ENCODE data around the gene ARHGAP24. TPM values are rescaled to one million over a fixed set of nuclear protein-coding genes. Genes with fewer than 3 reads are reported as not detected.

The ARHGAP24 gene
- total and polyA plus RNA-seq, 2 donors from 2014 or later, result 78.1 to 94.7 TPM

DNA sequence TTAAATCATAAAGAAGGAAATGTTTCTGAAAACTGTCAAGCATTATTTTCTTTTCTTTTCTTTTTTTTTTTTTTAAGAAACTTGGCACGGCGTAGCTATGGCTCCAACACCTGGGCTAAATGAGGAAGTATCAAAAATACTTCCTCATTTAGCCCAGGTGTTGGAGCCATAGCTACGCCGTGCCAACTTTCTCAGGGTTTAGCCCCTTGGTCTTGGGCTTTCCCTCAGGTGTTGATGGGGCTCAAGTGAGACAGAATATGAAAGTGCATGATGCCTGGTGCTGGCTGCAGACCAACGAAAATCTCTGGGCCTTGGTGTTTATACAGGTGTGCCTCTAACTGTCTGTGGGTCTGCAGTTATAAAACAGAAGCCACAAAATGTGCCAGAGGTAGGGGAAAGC lies 132.7 kb downstream of the ARHGAP24 start:
- H3K9ac ChIP-seq (ENCODE audit: low read length in 3 of 3), result no peak overlapping the region
- no peak overlapping the region for H3K27ac ChIP-seq (ENCODE audit: low read depth in 2 of 2, low read length in 2 of 2)
- H3K36me3 ChIP-seq (ENCODE audit: control insufficient read depth in 2 of 3, insufficient read depth in 3 of 3, low read length in 3 of 3), result no peaks in the 10 kb centered on the region
- H3K9me3 ChIP-seq (ENCODE audit: control insufficient read depth in 2 of 3, insufficient read depth in 1 of 3, low read length in 3 of 3), result no peaks in the 10 kb centered on the region
- H3K4me1 ChIP-seq (ENCODE audit: control insufficient read depth in 2 of 3, insufficient read depth in 2 of 3, low read depth in 1 of 3, low read length in 3 of 3), result no peaks in the 10 kb centered on the region
- no peak overlapping the region for H3K4me3 ChIP-seq (ENCODE audit: low read length in 3 of 3)
- no peak for FAIRE-seq
- DNase-seq, result no peak
- TF ChIP-seq, protein P1, sequence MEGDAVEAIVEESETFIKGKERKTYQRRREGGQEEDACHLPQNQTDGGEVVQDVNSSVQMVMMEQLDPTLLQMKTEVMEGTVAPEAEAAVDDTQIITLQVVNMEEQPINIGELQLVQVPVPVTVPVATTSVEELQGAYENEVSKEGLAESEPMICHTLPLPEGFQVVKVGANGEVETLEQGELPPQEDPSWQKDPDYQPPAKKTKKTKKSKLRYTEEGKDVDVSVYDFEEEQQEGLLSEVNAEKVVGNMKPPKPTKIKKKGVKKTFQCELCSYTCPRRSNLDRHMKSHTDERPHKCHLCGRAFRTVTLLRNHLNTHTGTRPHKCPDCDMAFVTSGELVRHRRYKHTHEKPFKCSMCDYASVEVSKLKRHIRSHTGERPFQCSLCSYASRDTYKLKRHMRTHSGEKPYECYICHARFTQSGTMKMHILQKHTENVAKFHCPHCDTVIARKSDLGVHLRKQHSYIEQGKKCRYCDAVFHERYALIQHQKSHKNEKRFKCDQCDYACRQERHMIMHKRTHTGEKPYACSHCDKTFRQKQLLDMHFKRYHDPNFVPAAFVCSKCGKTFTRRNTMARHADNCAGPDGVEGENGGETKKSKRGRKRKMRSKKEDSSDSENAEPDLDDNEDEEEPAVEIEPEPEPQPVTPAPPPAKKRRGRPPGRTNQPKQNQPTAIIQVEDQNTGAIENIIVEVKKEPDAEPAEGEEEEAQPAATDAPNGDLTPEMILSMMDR (IDR thresholded peaks at IDR 0.05; ENCODE audit: borderline replicate concordance, extremely low read depth, insufficient read depth), result no peak
- intact Hi-C loops (cut with DNase I), result no loop called here
- H3K27me3 ChIP-seq (ENCODE audit: control insufficient read depth, insufficient read depth, low read length), result no peaks in the 10 kb centered on the region

DNA sequence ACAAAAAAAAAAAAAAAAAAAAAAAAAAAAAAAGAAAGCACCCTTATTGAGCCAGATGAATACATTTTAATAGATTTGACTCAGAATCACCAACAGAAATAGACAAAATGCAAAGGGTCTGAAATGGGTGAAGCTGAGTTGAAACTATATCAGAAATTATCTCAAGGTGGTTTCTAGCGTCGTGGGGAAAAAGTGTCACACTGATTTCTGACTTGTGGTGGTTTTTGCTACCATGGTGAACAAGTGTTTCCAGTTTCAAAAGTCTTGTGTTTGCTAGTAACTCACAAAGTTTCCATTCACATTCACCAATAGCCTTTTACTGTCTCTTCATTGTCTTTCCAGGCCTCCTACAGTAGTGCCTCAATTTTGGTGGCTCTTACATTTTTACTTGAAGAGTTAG lies 135.5 kb downstream of the ARHGAP24 start:
- Histone ChIP-seq H3K27me3 (ENCODE audit: control insufficient read depth, insufficient read depth, low read length) (no peaks in the 10 kb centered on the region), H3K4me1 (ENCODE audit: control insufficient read depth in 2 of 3, insufficient read depth in 2 of 3, low read depth in 1 of 3, low read length in 3 of 3) (no peaks in the 10 kb centered on the region), H3K36me3 (ENCODE audit: control insufficient read depth in 2 of 3, insufficient read depth in 3 of 3, low read length in 3 of 3) (no peaks in the 10 kb centered on the region), H3K9ac (ENCODE audit: low read length in 3 of 3) (no peak overlapping the region), H3K27ac (ENCODE audit: low read depth in 2 of 2, low read length in 2 of 2) (no peak overlapping the region), H3K4me3 (ENCODE audit: low read length in 3 of 3) (no peak overlapping the region), H3K9me3 (ENCODE audit: control insufficient read depth in 2 of 3, insufficient read depth in 1 of 3, low read length in 3 of 3) (no peaks in the 10 kb centered on the region)
- TF ChIP-seq, protein P1 (IDR thresholded peaks at IDR 0.05; ENCODE audit: borderline replicate concordance, extremely low read depth, insufficient read depth), result no peak
- FAIRE-seq (no peak), DNase-seq (no peak)
- intact Hi-C loops (cut with DNase I), result no loop called here

DNA sequence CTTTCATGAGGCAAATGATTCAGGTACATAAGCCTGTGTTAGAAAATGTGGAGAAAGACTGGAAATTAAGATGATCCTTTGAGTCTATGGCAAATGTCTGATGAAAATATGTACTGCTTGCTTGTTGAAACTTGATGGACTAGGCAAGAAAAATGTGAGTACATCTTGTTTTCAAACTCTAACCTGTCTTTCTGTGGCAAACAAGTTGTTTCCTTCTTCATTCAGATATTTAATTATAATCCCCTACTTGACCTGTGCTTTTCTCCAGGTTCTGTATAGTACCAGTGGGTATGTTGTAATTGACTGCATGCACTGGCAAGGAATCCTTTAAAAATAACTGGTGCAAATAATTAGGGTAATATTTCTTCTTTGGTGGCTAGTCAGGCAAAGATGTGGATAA lies 136.7 kb downstream of the ARHGAP24 start:
- H3K9me3 ChIP-seq (ENCODE audit: control insufficient read depth in 2 of 3, insufficient read depth in 1 of 3, low read length in 3 of 3), result no peaks in the 10 kb centered on the region
- intact Hi-C loops (cut with DNase I), result no loop called here
- no peaks in the 10 kb centered on the region for H3K27me3 ChIP-seq (ENCODE audit: control insufficient read depth, insufficient read depth, low read length)
- TF ChIP-seq, protein P1 (IDR thresholded peaks at IDR 0.05; ENCODE audit: borderline replicate concordance, extremely low read depth, insufficient read depth), result no peak
- no peak overlapping the region for H3K27ac ChIP-seq (ENCODE audit: low read depth in 2 of 2, low read length in 2 of 2)
- H3K9ac ChIP-seq (ENCODE audit: low read length in 3 of 3), result no peak overlapping the region
- no peaks in the 10 kb centered on the region for H3K4me1 ChIP-seq (ENCODE audit: control insufficient read depth in 2 of 3, insufficient read depth in 2 of 3, low read depth in 1 of 3, low read length in 3 of 3)
- H3K36me3 ChIP-seq (ENCODE audit: control insufficient read depth in 2 of 3, insufficient read depth in 3 of 3, low read length in 3 of 3), result no peaks in the 10 kb centered on the region
- no peak overlapping the region for H3K4me3 ChIP-seq (ENCODE audit: low read length in 3 of 3)
- DNase-seq, result no peak
- FAIRE-seq, result no peak

DNA sequence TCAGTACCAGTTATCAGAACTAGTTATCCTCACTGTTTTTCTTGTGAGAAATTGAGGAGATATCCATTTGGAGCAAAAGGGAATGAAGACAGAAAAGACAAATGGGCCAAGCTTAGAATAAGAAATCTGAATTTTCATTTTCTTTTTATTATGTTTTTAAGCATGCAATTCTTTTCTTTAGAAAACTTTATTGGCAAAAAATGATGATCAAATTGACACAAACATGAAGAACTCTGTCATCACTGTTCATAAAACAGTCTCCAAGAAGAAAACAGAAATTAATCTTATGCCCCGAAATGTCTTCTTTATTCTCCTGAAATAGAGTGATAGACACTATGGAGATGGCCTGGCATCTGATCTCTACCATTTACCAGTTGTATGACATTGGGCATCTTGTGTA lies 139.0 kb downstream of the ARHGAP24 start:
- no peak overlapping the region for H3K4me3 ChIP-seq (ENCODE audit: low read length in 3 of 3)
- no peak overlapping the region for H3K9ac ChIP-seq (ENCODE audit: low read length in 3 of 3)
- H3K27ac ChIP-seq (ENCODE audit: low read depth in 2 of 2, low read length in 2 of 2), result no peak overlapping the region
- TF ChIP-seq, protein P1 (IDR thresholded peaks at IDR 0.05; ENCODE audit: borderline replicate concordance, extremely low read depth, insufficient read depth), result no peak
- no peaks in the 10 kb centered on the region for H3K36me3 ChIP-seq (ENCODE audit: control insufficient read depth in 2 of 3, insufficient read depth in 3 of 3, low read length in 3 of 3)
- intact Hi-C loops (cut with DNase I), result no loop called here
- FAIRE-seq (no peak), DNase-seq (no peak)
- no peaks in the 10 kb centered on the region for H3K9me3 ChIP-seq (ENCODE audit: control insufficient read depth in 2 of 3, insufficient read depth in 1 of 3, low read length in 3 of 3)
- H3K27me3 ChIP-seq (ENCODE audit: control insufficient read depth, insufficient read depth, low read length), result no peaks in the 10 kb centered on the region
- H3K4me1 ChIP-seq (ENCODE audit: control insufficient read depth in 2 of 3, insufficient read depth in 2 of 3, low read depth in 1 of 3, low read length in 3 of 3), result no peaks in the 10 kb centered on the region
